ENCODE measurements around the gene OSBPL3.

DNA sequence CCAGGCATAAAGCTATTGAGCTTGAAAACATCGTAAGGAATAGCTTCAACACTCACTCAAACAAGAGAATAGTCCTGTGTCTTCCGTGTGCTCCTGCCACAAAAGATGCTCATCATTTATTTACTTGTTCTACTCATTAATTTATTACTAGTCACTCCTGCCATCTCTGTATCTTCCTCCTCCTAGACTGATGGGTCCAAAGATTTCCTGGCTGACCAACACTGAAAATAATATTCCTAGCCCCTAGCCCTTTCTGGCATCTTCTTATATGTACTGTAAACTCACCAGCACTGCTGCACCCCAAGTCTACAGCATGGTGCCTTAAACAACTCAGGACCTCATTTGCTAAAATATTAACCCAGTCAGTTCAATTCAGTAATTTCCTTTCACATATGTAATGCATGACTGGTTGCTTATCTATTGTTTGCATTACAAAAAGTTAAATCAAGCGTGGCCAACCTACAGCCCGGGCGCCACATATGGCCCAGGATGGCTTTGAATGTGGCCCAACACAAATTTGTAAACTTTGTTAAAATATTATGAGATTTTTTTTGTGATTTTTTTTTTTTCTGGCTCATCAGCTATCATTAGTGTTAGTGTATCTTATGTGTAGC lies 136.1 kb downstream of the OSBPL3 start:
- TF ChIP-seq, protein P1, sequence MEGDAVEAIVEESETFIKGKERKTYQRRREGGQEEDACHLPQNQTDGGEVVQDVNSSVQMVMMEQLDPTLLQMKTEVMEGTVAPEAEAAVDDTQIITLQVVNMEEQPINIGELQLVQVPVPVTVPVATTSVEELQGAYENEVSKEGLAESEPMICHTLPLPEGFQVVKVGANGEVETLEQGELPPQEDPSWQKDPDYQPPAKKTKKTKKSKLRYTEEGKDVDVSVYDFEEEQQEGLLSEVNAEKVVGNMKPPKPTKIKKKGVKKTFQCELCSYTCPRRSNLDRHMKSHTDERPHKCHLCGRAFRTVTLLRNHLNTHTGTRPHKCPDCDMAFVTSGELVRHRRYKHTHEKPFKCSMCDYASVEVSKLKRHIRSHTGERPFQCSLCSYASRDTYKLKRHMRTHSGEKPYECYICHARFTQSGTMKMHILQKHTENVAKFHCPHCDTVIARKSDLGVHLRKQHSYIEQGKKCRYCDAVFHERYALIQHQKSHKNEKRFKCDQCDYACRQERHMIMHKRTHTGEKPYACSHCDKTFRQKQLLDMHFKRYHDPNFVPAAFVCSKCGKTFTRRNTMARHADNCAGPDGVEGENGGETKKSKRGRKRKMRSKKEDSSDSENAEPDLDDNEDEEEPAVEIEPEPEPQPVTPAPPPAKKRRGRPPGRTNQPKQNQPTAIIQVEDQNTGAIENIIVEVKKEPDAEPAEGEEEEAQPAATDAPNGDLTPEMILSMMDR (IDR thresholded peaks at IDR 0.05; ENCODE audit: low read length) = no peak
- TF ChIP-seq EZH2 (optimal IDR thresholded peaks at IDR 0.05; ENCODE audit: low read depth, low read length) = no peak
- no peak for TF ChIP-seq EZH2phosphoT487 (IDR thresholded peaks at IDR 0.05; ENCODE audit: low read length)

Data from MM.1S (cell line).